Gastroesophageal sphincter (tissue), 4 donors: ENCODE measurements around the gene TTC33. TPM values are rescaled to one million over a fixed set of nuclear protein-coding genes. Genes with fewer than 3 reads are reported as not detected.
A peak's percentile ranks its signal among the peaks of the same experiment; 100 is the strongest.

ENCODE experiments used
- ATAC-seq: fragments of 150-250 bp; one replicate; pipeline ENCODE4 v1.9.1; 2016; ENCODE audit warnings: mild to moderate bottlenecking, moderate library complexity
- H3K27ac ChIP-seq, 4 donors: fragments of 200-600 bp; sonication (generic) in 3 of 4; 1 replicate in 3 of 4; 2 replicates in 1 of 4; pipeline ENCODE4 v1.5.1; 2016 to 2019
- H3K27me3 ChIP-seq: fragments of 200-600 bp; sonication (generic); one replicate; pipeline ENCODE4 v1.5.1; 2019
- H3K36me3 ChIP-seq, 2 donors: fragments of 200-600 bp; sonication (generic); one replicate each; pipeline ENCODE4 v1.5.1; 2019; ENCODE audit warnings: control low read depth in 1 of 2
- H3K4me1 ChIP-seq, 3 donors: fragments of 200-600 bp; sonication (generic); 1 replicate in 2 of 3; 2 replicates in 1 of 3; pipeline ENCODE4 v1.5.1; 2016 to 2019; ENCODE audit warnings: control low read depth in 2 of 3
- H3K4me3 ChIP-seq, 2 donors: fragments of 200-600 bp; sonication (generic); one replicate each; pipeline ENCODE4 v1.5.1; 2019; ENCODE audit warnings: mild to moderate bottlenecking in 1 of 2, moderate library complexity in 1 of 2
- H3K9me3 ChIP-seq, 3 donors: fragments of 200-600 bp; sonication (generic); one replicate each; pipeline ENCODE4 v1.5.1; 2017 to 2019; ENCODE audit warnings: control low read depth in 2 of 3
- EP300 ChIP-seq: sonication (generic); formaldehyde crosslinking; IDR thresholded peaks from one replicate; pipeline ENCODE4 v1.6.1; 2017; ENCODE audit warnings: antibody characterized with exemption, mild to moderate bottlenecking
- POLR2A ChIP-seq, 2 donors: fragments of 450-650 bp; IDR thresholded peaks; one replicate each; pipeline ENCODE4 v1.6.1; 2017; ENCODE audit warnings: antibody characterized with exemption in 2 of 2, mild to moderate bottlenecking in 2 of 2, moderate library complexity in 1 of 2
- POLR2AphosphoS5 ChIP-seq: sonication (generic); formaldehyde crosslinking; IDR thresholded peaks from one replicate; pipeline ENCODE4 v1.6.1; 2017; ENCODE audit warnings: antibody characterized with exemption
- WGBS, 2 donors: methylation state at CpG; one replicate each; pipeline ENCODE4 v1.1.5; 2018; ENCODE audit warnings: low coverage in 1 of 2; 5-methylcytosine and 5-hydroxymethylcytosine counted together
- total RNA-seq, 4 donors: library from RNA; depleted of rRNA; stranded (reverse); fragments of >200 nt; gene quantifications; one replicate each; pipeline ENCODE4 v1.1.0, GENCODE V29; 2016
- TF ChIP-seq, protein P1 (sequence below), 4 experiments: fragments of 200-600 bp in 2 of 4; fragments of 450-650 bp in 2 of 4; sonication (generic) in 1 of 4; IDR thresholded peaks; one replicate each; pipeline ENCODE4 v1.5.1; 2017 to 2019; ENCODE audit warnings: antibody characterized with exemption in 4 of 4, mild to moderate bottlenecking in 2 of 4, moderate library complexity in 2 of 4

TTC33 gene
- total RNA-seq, 4 donors from 2014 or later, result 23.2 to 27.7 (median 25.8) TPM

DNA sequence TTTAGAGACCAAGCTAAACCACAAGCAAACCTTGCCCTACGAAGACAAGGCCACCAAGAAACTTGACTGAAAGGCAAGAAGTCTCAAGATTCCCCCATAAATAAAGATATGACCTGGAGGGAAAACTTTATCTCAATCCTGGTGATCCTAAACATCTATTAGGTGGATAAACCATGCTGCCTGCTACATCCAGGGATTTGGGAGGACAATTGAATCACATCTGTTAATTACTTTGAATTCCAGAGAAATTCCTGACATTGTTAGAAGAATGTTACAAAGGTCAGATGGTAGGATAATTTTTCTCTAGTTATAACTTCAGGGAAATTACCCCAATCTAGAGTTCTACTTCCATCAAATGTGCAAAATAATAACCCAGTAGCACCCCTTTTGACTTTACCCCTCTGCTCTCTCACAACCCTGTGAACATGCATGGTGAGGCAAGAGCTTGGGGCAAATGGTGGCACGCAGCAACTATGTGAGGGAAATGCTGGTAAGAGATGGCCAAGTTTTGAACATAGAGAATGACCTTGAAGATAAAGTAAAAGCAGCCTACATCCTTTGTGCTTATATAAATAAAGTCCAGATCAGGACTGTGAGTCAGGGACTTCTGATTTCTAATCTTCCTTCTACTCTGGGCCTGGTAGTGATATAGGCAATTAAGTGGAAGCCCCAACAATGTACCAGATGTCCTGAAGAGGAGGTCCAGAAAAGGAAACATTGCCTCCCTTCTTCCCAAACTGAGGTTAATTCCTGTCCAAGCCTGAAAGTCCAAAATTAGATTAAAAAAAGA, 133.1 kb downstream of the TTC33 start:
- Histone ChIP-seq H3K4me1 (no peaks in the 10 kb centered on the region), H3K27ac (no peak overlapping the region), H3K4me3 (no peak overlapping the region), H3K36me3 (no peaks in the 10 kb centered on the region), H3K27me3 (no peaks in the 10 kb centered on the region), H3K9me3 (no peaks in the 10 kb centered on the region)
- no peak for ATAC-seq
- TF ChIP-seq POLR2AphosphoS5, result no peak
- no peak for TF ChIP-seq EP300
- TF ChIP-seq, protein P1, sequence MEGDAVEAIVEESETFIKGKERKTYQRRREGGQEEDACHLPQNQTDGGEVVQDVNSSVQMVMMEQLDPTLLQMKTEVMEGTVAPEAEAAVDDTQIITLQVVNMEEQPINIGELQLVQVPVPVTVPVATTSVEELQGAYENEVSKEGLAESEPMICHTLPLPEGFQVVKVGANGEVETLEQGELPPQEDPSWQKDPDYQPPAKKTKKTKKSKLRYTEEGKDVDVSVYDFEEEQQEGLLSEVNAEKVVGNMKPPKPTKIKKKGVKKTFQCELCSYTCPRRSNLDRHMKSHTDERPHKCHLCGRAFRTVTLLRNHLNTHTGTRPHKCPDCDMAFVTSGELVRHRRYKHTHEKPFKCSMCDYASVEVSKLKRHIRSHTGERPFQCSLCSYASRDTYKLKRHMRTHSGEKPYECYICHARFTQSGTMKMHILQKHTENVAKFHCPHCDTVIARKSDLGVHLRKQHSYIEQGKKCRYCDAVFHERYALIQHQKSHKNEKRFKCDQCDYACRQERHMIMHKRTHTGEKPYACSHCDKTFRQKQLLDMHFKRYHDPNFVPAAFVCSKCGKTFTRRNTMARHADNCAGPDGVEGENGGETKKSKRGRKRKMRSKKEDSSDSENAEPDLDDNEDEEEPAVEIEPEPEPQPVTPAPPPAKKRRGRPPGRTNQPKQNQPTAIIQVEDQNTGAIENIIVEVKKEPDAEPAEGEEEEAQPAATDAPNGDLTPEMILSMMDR (IDR thresholded peaks at IDR 0.05), result no peak
- no peak for TF ChIP-seq POLR2A (IDR thresholded peaks at IDR 0.05)
- WGBS, 2 donors, result 60 to 83% methylated on average over 1 to 2 of the region's 2 CpGs

DNA sequence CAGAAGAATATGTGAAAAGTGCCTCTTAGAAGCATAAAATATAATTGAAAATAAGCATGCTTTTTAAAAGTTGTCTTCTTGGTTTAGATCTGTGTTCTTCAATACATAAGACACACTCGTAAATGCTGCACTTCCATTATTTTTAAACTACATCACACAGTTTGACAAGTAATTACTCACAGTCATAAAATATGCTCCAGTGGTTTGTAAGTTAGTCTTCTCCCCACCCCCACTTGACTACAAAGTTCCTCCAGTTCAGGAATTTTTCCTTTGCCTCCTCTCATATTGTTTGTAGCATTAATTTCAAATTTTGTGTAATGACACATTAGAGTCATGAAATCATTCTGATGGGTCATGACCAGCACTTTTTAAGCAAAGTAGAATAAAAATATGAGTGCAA, 136.3 kb downstream of the TTC33 start:
- 60 to 76% methylated on average over 1 of the region's 1 CpG for WGBS, 2 donors
- no peak for ATAC-seq
- Histone ChIP-seq H3K4me3 (no peak overlapping the region), H3K9me3 (no peaks in the 10 kb centered on the region), H3K36me3 (no peaks in the 10 kb centered on the region), H3K27ac (no peak overlapping the region), H3K27me3 (no peaks in the 10 kb centered on the region), H3K4me1 (no peaks in the 10 kb centered on the region)
- TF ChIP-seq POLR2A (IDR thresholded peaks at IDR 0.05) (no peak), EP300 (no peak), POLR2AphosphoS5 (no peak)
- TF ChIP-seq, protein P1 (IDR thresholded peaks at IDR 0.05), result no peak

DNA sequence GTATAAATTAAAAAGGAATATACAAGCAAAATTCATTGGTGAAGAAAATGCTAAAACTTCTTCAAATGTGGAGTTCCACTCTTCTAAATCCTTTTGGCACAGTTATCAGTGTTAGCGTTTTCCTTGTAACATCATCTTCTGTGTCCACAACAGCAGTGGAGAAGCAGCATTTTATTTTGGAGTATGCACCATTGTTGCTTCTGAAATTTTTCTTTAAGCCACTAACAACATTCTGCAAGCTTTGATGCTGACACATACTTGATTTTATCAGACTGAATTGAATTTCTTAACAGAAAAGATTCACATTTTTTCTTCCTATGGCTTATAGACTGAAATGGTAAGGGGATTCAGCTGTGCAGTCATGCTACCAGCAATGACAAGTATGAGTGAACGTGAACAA, 136.8 kb downstream of the TTC33 start:
- Histone ChIP-seq H3K4me1 (no peaks in the 10 kb centered on the region), H3K27ac (no peak overlapping the region), H3K4me3 (no peak overlapping the region), H3K9me3 (no peaks in the 10 kb centered on the region), H3K36me3 (no peaks in the 10 kb centered on the region), H3K27me3 (no peaks in the 10 kb centered on the region)
- 81 to 100% methylated on average over 2 of the region's 2 CpGs for WGBS, 2 donors
- no peak for ATAC-seq
- TF ChIP-seq POLR2A (IDR thresholded peaks at IDR 0.05) (no peak), EP300 (no peak), POLR2AphosphoS5 (no peak)
- TF ChIP-seq, protein P1 (IDR thresholded peaks at IDR 0.05), result no peak

DNA sequence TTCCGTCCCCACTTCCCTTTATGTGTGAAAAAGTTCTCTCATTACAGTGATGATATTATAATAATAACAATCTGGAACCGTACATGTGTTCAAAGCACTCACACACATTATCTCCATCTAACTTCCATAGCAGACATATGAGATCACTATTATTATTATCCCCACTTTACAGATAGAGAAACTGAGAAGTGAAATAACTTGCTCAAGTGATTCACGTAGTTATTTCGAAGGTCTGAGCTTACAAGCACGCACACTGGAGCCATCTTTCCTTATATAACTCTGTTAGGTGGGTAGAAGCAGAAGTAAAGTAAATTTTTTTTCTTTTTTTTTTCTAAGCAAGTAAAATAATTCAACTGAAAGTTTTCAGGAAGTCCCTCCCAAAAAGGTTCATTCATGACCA, 139.0 kb downstream of the TTC33 start:
- H3K27ac ChIP-seq, result no peak overlapping the region
- ATAC-seq, result no peak
- no peaks in the 10 kb centered on the region for H3K4me1 ChIP-seq
- H3K36me3 ChIP-seq, result no peaks in the 10 kb centered on the region
- TF ChIP-seq POLR2AphosphoS5 (no peak), POLR2A (IDR thresholded peaks at IDR 0.05) (no peak)
- TF ChIP-seq, protein P1 (IDR thresholded peaks at IDR 0.05), result no peak
- no peaks in the 10 kb centered on the region for H3K27me3 ChIP-seq
- WGBS, 2 donors, result 77% methylated on average over 5 of the region's 5 CpGs
- H3K9me3 ChIP-seq, result no peaks in the 10 kb centered on the region
- H3K4me3 ChIP-seq, result no peak overlapping the region

DNA sequence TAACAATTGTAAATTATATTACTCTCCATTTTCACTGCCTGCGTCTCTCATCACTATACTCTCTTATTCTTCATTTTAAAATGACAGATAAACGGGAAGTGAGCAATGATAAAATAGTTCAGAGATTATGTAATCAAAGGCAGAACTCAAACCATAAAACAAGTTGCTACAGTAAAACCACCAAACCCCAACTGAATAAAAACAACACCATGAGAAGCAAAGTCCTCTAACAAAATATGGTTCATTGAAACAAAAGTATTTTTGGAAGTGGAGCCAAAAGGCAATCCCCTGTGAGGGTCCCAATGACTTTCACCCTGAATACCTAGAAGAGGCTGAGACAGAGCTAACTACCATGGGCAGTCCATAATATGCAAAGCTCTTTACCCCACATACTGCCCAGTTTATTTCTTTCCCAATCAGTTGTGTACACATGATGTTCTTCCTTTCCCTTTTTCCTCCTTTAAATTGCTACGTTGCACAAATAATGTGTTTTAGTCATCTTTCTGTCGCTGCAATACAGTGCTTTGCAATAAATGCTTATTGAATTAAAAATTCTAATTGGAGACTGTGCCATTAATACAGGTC, 140.1 kb downstream of the TTC33 start:
- Histone ChIP-seq H3K4me3 (no peak overlapping the region), H3K27ac (no peak overlapping the region), H3K27me3 (no peaks in the 10 kb centered on the region), H3K36me3 (no peaks in the 10 kb centered on the region), H3K9me3 (no peaks in the 10 kb centered on the region), H3K4me1 (no peaks in the 10 kb centered on the region)
- peak; percentile 39 for ATAC-seq
- TF ChIP-seq, protein P1 (IDR thresholded peaks at IDR 0.05), result no peak
- WGBS, 2 donors, result 64 to 78% methylated on average over 4 of the region's 4 CpGs
